ENCODE results near the gene FZR1. TPM values are rescaled to one million over a fixed set of nuclear protein-coding genes. Genes with fewer than 3 reads are reported as not detected.

FZR1 gene
- total and polyA plus RNA-seq, 2 of the 8 experiments (the other 6 are each of a cell fraction or from before 2014, with no cell fraction given): 21.6 to 35.5 TPM

- Histone ChIP-seq H2BK15ac (ENCODE audit: low read length) (no peak overlapping the region), H3K23me2 (ENCODE audit: low read depth, low read length) (peaks cover 2% of the 10 kb centered on the region), H3K23ac (ENCODE audit: insufficient read length) (no peak overlapping the region), H3K36me3 (ENCODE audit: control insufficient read depth in 2 of 4, insufficient read depth in 4 of 4, low read length in 3 of 4) (peaks cover 0 to 5% (median 1%) of the 10 kb centered on the region in 4 experiments; a peak in 1 of 8 replicates), H2BK5ac (ENCODE audit: low read depth, low read length) (no peak overlapping the region), H2BK120ac (replicated peaks; ENCODE audit: low read depth, low read length) (no peak overlapping the region), H2BK20ac (ENCODE audit: low read length) (no peak overlapping the region), H3K79me1 (ENCODE audit: low read depth, low read length) (peaks cover 7% of the 10 kb centered on the region), H4K91ac (replicated peaks; ENCODE audit: insufficient read length, low read length) (no peak overlapping the region), H2BK12ac (ENCODE audit: low read depth, low read length) (no peak overlapping the region), H4K20me1 (replicated peaks in 1 of 2; ENCODE audit: control insufficient read depth in 1 of 2, insufficient read depth in 2 of 2, low read length in 2 of 2) (peaks cover 13 to 31% of the 10 kb centered on the region in 2 experiments), H4K8ac (ENCODE audit: extremely low read depth, insufficient read depth, low read length) (no peak overlapping the region), H3K4me2 (ENCODE audit: insufficient read depth in 1 of 2, low read depth in 2 of 2, low read length in 2 of 2) (no peak overlapping the region), H2AK5ac (ENCODE audit: low read depth, low read length) (no peak overlapping the region), H3K4ac (replicated peaks; ENCODE audit: insufficient read length, low read depth, low read length) (no peak overlapping the region), H3K14ac (ENCODE audit: insufficient read length) (no peak overlapping the region), H3K9ac (replicated peaks in 1 of 4; ENCODE audit: extremely low read depth in 1 of 4, low read depth in 3 of 4, low read length in 3 of 4) (no peak overlapping the region), H3K4me1 (replicated peaks in 1 of 4; ENCODE audit: control insufficient read depth in 3 of 4, insufficient read depth in 4 of 4, low read length in 3 of 4) (peaks cover 0 to 8% (median 5%) of the 10 kb centered on the region in 4 experiments; a peak in 4 of 7 replicates), H3K27me3 (replicated peaks in 1 of 4; ENCODE audit: control insufficient read depth in 3 of 4, extremely low read depth in 1 of 4, insufficient read depth in 3 of 4, low read length in 3 of 4) (peaks cover 0 to 7% (median 6%) of the 10 kb centered on the region in 4 experiments; a peak in 4 of 7 replicates), H3K9me3 (ENCODE audit: insufficient read depth in 2 of 2, low read depth in 1 of 2, low read length in 1 of 2) (no peaks in the 10 kb centered on the region), H3K27ac (ENCODE audit: low read depth, low read length) (no peak overlapping the region), H3K79me2 (ENCODE audit: control insufficient read depth in 1 of 2, insufficient read depth in 2 of 2, low read length in 2 of 2) (peaks cover 0 to 7% of the 10 kb centered on the region in 2 experiments; a peak in 1 of 4 replicates), H3K18ac (ENCODE audit: extremely low read depth, low read length) (no peak overlapping the region), H3K56ac (replicated peaks; ENCODE audit: insufficient read length, low read depth, low read length) (no peak overlapping the region), H4K5ac (ENCODE audit: insufficient read length, low read depth, low read length) (no peak overlapping the region), H3K4me3 (ENCODE audit: extremely low read depth in 1 of 4, insufficient read depth in 2 of 4, low read depth in 3 of 4, low read length in 4 of 4) (no peak overlapping the region), H2AFZ (ENCODE audit: low read length) (no peak overlapping the region)
- WGBS, 2 experiments (ENCODE audit: extremely low coverage in 1 of 2, insufficient coverage in 1 of 2, insufficient read length in 1 of 2, insufficient replicate concordance in 2 of 2, low coverage in 1 of 2, low lambda C conversion rate in 2 of 2, missing lambda C conversion rate in 1 of 2): 90% methylated on average over 9 of the region's 9 CpGs; no CpG with 5 or more reads in 1 of the 2 experiments
- POLR2A ChIA-PET (ENCODE audit: partially characterized antibody): no interaction called here
- no peak for DNase-seq (ENCODE audit: low read depth in 1 of 2, low spot score in 2 of 2)
- FAIRE-seq: no peak
- CTCF ChIA-PET (ENCODE audit: partially characterized antibody): interaction anchor here (0.8 to 2.5 kb wide), 5 partner anchors 13 to 190 kb away, joined by 3 to 7 read pairs (median 4); no protein-coding TSS in a partner anchor
- TF ChIP-seq ATF2 (IDR thresholded peaks at IDR 0.05; ENCODE audit: low read length) (no peak), EP300 (IDR thresholded peaks at IDR 0.05; ENCODE audit: borderline replicate concordance in 1 of 2, low read depth in 2 of 2, low read length in 2 of 2) (no peak), PHF8 (conservative IDR thresholded peaks at IDR 0.05; ENCODE audit: low read depth, low read length) (no peak), TCF12 (IDR thresholded peaks at IDR 0.05; ENCODE audit: low read depth, low read length) (no peak), POU5F1 (IDR thresholded peaks at IDR 0.05; ENCODE audit: low read depth, low read length) (no peak), TAF7 (optimal IDR thresholded peaks at IDR 0.05; ENCODE audit: borderline replicate concordance, low read depth, low read length) (no peak), SRF (IDR thresholded peaks at IDR 0.05; ENCODE audit: low read depth, low read length) (no peak), RAD21 (IDR thresholded peaks at IDR 0.05 in 1 of 2, conservative IDR thresholded peaks at IDR 0.05 in 1 of 2; ENCODE audit: low read depth in 2 of 2, low read length in 2 of 2) (no peak), BACH1 (IDR thresholded peaks at IDR 0.05; ENCODE audit: low read length) (no peak)
Measured at GRCh38 chr19:3551792-3552095, 45.6 kb downstream of the FZR1 start.
